ENCODE measurements around the gene COPA. TPM values are rescaled to one million over a fixed set of nuclear protein-coding genes. Genes with fewer than 3 reads are reported as not detected.

COPA gene
- total RNA-seq, 3 donors from 2014 or later = 138 to 170 (median 153) TPM

- Histone ChIP-seq H3K4me3 (no peak overlapping the region), H3K27me3 (no peaks in the 10 kb centered on the region), H3K4me1 (no peaks in the 10 kb centered on the region), H3K9me3 (no peaks in the 10 kb centered on the region), H3K36me3 (peaks cover 21% of the 10 kb centered on the region), H3K27ac (no peak overlapping the region)
- DNase-seq (ENCODE audit: low spot score in 2 of 2) = no peak
- intact Hi-C loops (cut with DNase I; ENCODE audit: low total_unique reads) = no loop called here
- TF ChIP-seq POLR2A (IDR thresholded peaks at IDR 0.05) = no peak
- TF ChIP-seq CTCF (IDR thresholded peaks at IDR 0.05) = no peak
- TF ChIP-seq POLR2AphosphoS5 (IDR thresholded peaks at IDR 0.05) = no peak
Observed at GRCh38 chr1:160308451-160309184, 34.4 kb downstream of the COPA start.

- no peak overlapping the region for H3K4me3 ChIP-seq
- intact Hi-C loops (cut with DNase I; ENCODE audit: low total_unique reads) = no loop called here
- TF ChIP-seq POLR2A (IDR thresholded peaks at IDR 0.05) (no peak), POLR2AphosphoS5 (IDR thresholded peaks at IDR 0.05) (no peak), CTCF (IDR thresholded peaks at IDR 0.05) (no peak)
Observed at GRCh38 chr1:160307118-160307791, 35.8 kb downstream of the COPA start.

GRCh38 chr1:160300173-160300572 lies 42.9 kb downstream of the COPA start:
- TF ChIP-seq CTCF (IDR thresholded peaks at IDR 0.05) (no peak), POLR2A (IDR thresholded peaks at IDR 0.05) (no peak), POLR2AphosphoS5 (IDR thresholded peaks at IDR 0.05) (no peak)
- H3K4me3 ChIP-seq = no peak overlapping the region
- no peak for DNase-seq (ENCODE audit: low spot score in 2 of 2)
- H3K9me3 ChIP-seq = no peaks in the 10 kb centered on the region
- no peaks in the 10 kb centered on the region for H3K27me3 ChIP-seq
- intact Hi-C loops (cut with DNase I; ENCODE audit: low total_unique reads) = no loop called here
- H3K4me1 ChIP-seq = no peaks in the 10 kb centered on the region
- H3K36me3 ChIP-seq = peaks cover 29% of the 10 kb centered on the region
- H3K27ac ChIP-seq = no peak overlapping the region

More at GRCh38 chr1:160307118-160307791, 35.8 kb downstream of the COPA start:
- Histone ChIP-seq H3K27me3 (no peaks in the 10 kb centered on the region), H3K4me1 (no peaks in the 10 kb centered on the region), H3K36me3 (peaks cover 25% of the 10 kb centered on the region), H3K27ac (no peak overlapping the region), H3K9me3 (no peaks in the 10 kb centered on the region)
- DNase-seq (ENCODE audit: low spot score in 2 of 2) = no peak

GRCh38 chr1:160296036-160296435 lies 47.0 kb downstream of the COPA start:
- H3K4me1 ChIP-seq = no peaks in the 10 kb centered on the region
- no peak for DNase-seq (ENCODE audit: low spot score in 2 of 2)
- peaks cover 39% of the 10 kb centered on the region for H3K36me3 ChIP-seq
- no peak overlapping the region for H3K27ac ChIP-seq
- intact Hi-C loops (cut with DNase I; ENCODE audit: low total_unique reads) = no loop called here
- H3K4me3 ChIP-seq = no peak overlapping the region
- H3K27me3 ChIP-seq = no peaks in the 10 kb centered on the region
- TF ChIP-seq CTCF (IDR thresholded peaks at IDR 0.05) = no peak
- no peaks in the 10 kb centered on the region for H3K9me3 ChIP-seq
